Activated T-cell treated with anti-CD3 and anti-CD28 coated beads, Interleukin-2, amount 50 U/mL, for 1 hour (primary cell): ENCODE measurements around the gene UBE3D.
"Not testable (repeated sequence)": the region's sequence is repeated elsewhere in the genome, so short reads cannot be mapped to it uniquely, and the experiment has no call there.

Experiments used
- DNase-seq: peaks from one replicate; pipeline ENCODE4 v3.0.0-alpha.2; 2020

The UBE3D gene

DNA sequence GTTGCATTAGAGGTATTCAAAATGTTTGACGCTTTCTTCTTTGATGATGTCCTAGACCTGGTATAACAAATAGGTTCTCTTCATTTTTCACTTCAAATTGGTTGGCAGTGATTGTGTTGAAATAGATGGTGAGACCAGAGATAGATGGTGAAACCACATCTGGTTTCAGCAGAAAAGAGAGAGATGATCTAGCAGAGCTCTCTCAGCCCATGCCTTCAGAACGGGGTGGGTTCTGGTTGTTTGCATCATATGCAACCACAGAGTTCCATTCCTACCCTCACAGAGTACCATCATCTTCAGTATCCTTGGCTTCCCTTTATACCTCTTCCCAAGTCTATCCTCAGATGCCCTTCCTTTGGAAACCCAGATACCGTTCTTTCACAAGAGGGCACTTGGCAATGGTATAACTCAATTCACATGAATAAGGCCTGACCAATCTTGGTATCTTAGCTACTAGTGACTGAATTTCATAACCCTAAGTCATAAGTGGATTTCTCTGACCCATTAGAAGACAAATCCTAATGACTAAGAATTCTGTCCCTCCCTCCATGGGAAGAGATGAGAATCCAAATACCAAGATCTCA is 93.7 kb downstream of the UBE3D start:
- no peak for DNase-seq

DNA sequence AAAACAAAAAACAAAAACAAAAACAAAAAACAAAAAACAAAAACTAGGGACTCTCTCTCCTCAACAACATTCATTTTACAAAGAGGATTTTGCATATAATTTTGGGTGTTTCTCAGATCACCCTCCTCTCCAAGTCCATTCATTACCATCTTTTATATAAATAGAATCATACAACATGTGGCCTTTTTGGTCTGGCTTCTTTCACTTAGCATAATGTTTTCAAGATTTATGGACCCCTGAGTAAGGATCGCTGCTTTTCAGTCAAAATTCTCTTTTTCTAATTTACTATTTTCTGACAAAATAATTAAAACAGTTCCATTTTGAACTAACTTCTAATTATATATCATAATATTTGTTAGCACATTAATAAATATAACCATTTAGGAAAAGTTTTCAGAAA is 94.8 kb downstream of the UBE3D start:
- no peak for DNase-seq

DNA sequence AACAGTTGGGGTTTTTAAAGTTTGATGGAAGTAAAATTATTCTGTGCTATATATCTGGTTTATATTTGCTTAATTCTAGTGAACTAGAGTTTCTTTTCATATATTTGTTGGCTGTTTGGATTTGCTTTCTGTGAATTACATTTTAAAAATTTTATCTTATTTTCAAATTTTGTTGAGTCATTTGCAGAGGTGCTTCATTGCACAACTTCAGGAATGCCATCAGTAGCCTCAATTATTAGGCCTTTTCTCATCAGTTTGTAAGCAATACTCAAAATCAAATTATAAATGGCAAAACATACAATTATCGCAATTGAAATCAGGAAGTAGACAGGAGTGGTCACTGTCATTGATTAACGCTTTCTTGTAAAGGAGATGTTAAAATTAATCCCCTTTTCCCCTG is 96.9 kb downstream of the UBE3D start:
- no peak for DNase-seq

DNA sequence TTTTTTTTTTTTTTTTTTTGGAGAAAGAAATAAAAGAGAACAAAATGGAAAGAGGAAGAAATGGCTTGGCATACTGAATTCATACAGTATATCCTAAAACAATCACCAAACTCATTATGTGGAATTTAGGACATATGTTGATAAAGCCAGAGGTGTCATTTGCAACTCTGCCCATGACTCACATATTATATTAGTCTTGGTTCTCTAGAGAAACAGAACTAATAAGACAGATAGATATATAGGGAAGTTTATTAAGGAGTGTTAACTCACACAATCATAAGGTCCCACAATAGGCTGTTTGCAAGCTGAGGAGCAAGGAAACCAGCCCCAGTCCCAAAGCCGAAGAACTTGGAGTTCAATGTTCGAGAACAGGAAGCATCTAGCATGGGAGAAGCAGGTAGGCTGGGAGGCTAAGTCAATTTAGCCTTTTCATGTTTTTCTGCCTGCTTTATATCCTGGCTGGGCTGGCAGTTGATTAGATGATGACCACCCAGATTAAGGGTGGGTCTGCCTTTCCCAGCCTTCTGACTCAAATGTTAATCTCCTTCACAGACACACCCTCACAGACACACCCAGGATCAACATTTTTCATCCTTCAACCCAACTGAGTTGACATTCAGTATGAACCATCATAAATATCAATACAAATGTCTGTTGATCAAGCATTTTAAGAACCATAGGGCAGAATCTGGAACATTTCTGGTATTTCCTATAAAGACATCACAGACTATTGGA is 102.3 kb downstream of the UBE3D start:
- DNase-seq: no peak

DNA sequence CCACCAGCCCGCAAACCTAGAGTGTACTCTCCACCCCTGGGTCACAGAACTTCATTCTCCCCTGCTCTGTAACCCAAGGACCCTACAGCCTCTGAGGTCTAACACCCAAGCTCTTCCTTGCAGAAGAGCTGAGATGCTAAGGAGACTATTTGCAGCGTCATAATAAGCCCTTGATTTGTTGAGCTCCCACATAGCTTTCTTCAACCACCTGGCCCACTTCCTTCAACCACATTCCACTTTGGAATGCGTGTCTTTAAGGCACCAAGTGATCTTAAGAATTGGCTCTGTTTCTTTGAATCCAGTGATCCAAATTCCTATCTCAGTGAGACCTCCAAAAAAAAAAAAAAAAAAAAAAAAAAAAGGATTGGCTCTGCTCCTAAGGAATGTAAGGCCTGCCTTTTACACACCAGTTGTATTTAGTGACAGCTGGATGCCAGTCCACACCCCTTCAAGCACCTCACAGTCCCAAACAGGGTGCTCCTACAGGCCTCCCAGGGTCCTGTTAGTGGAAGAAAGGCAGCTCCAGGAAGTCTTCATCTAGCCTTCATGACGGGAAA is 106.2 kb downstream of the UBE3D start:
- DNase-seq: no peak

DNA sequence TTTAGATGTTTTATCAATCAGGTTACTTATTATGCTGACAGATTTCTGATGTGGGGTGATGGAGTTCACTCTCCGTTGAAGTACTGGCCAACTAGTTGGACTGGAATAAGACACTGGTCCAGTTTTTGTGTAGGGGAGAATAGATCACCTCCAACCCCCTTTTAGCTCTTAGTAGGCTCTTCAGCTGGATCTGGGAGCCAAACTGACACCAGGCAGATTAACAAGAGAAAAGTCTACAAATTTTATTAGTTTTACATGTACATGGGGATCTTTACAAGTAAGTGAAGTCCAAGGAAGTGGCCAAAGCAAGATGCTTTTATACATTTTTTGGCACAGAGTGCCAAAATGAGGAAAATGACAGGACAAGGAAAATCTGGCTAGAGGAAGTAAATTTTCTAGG is 107.1 kb downstream of the UBE3D start:
- no peak for DNase-seq

DNA sequence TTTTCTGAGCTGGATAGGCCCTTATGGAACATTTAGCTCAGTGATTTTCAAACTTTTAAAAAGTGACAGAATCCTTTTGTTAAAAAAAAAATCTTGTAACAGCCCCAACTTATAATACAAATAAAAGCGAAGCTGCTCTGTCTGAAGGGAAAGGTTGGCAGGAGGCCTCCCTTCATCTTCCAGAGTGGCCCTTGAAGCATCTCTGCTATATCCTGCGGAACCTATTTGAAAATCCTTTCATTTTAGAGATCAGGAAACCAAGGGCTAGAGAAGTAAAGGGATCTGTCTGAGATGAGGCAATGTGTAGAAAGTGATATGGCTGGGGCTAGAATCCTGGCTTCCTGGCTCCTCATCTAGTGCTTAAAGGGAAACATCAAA is 107.8 kb downstream of the UBE3D start:
- DNase-seq: no peak

DNA sequence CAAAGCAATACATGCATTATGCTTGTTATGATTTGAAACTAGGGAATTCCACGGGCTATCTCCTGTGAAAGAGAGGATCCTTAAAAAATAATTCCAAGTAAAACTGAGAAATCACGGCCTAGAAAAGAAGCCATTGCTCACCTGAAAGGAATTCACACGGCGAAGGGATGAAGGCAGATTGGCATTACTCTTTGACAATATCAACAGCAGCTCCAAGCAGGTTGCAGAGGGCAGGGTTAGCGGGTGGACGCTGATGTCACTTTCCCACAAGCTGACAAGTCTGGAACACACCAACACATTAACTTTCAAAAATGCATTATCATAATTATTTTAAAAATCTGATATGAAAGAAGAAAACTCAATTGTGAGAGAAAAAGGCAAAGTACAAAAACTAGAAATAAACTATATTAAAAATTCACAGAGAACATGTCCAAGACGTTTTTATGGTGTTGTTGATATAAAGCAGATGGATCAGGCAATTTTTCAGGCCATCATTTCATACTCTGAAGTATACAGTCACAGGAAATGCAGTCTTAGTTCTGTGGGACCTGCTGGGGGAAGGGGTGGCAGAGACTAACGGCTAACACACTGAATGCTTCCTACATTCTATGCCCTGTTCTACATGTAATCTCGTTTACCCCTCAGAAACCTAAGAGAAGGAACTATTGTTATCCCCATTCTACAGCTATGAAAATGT is 108.3 kb downstream of the UBE3D start:
- no peak for DNase-seq

DNA sequence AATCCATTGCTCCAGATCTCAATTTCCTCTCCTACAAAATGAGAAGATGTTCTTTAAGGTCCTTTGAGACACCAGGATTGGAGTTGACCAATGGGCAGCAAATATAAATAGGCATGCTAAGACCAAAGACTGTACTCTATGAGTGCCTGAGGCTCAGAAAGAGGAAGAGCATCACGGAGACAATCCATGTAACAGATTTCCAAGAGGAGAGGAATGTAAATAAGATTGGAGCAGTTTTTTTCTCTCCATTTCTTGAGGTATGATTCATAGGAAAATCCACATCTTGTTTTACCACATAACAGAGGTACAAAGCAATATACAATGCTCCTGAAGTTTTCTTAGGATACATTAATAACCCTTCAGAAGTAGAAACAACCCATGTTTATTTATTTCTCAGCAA is 109.8 kb downstream of the UBE3D start:
- DNase-seq: no peak

DNA sequence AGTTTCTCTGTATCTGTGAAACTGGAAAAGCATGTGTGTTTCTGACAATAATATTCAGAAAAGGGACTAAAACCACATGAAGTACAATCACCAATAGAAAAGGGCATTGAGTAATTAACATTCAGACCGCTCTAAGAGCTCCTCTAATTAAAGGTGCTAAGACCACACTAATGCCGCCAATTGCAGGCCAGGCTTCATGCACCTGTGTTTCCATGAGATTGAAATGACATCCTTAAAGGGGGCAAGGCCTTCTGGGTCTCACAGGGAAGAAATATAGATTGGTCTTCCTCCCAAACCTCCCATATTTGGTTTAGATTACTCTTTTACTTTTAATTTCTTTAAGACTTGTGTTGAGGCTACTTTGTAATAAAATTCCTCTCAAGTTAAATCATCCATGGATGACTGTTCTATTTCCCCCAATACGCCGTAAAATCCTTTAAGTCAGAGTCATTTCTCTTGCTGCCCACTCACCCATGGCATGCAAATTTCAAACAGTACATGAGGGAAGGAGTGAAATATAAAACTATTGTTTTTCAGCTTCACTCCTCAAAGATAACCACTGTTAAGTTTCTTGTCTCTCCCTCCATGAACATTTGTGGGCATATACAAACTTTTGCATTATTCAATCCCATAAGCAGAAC is 110.6 kb downstream of the UBE3D start:
- DNase-seq: no peak

DNA sequence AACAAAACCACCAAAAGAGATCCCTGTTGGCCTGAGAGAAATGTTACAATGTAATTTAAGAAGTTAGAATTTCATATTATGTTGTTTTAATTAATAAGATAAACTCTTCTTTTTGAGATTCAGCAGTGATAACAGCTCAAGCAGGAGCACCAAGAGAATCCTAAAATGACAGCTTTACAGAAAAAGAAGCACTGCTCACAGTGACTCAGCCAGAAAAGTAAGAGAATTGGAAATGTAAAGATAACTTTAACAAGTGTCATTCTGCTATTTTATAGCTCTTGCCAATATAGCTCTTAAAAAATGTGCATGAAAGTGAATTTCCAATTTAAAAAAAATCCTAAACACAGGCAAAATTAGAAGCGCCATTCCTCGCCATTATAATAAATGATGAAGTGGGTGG is 111.3 kb downstream of the UBE3D start:
- DNase-seq: no peak

DNA sequence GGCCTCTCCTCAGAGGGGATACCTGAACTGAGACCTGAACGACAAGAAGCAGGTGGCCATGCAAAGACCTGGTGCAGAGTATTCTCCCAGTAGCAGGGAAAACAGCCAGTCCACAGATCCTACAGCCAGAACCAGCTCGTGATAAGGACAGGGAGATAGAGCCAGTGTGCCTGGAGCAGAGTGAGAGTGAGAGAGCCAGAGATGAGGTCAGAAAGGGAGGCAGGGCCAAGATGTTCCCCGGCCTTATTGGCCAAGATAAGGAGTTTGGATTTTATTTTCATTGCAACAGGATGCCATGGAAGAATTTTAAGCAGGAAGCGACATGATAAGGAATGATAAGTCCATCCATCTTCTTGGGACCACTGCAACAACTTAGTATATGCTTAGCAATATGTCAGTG is 111.8 kb downstream of the UBE3D start:
- DNase-seq: no peak

DNA sequence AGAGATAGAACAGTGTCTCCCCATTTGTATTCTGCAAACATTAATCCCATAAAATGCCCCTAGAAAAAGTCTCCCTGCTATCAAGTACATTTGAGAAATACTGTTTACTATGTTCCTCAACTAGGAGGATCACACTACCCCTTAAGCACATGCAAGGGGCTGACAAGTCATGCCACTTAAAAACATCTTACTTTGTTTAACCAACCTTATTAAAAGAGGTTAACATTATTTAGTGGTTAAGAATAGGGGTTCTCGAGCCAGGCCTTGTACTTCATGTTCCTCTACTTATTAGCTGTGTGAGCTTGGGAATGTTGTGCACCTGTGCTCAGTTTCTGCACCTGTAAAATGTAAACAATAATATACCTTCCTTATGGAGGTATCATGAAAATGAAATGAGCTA is 113.7 kb downstream of the UBE3D start:
- no peak for DNase-seq

DNA sequence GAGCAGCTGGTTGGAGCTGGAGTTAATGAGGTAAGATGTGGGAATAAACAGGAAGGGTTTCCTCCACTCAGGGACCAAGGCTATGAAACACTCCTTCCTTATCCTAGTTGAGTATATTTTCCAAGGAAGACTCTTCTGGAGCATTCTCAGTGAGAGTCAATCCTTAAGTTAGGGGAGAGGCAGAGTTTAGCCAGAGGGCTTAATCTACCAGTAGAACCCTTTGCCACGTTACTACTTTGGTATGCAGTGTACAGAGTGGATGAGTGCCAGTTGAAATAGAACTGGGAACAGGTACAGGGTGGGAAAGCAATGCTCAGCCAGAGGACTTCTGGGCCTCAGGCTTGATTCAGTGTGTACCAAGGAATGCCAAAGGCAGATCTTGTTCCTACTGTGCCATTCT is 114.3 kb downstream of the UBE3D start:
- no peak for DNase-seq

DNA sequence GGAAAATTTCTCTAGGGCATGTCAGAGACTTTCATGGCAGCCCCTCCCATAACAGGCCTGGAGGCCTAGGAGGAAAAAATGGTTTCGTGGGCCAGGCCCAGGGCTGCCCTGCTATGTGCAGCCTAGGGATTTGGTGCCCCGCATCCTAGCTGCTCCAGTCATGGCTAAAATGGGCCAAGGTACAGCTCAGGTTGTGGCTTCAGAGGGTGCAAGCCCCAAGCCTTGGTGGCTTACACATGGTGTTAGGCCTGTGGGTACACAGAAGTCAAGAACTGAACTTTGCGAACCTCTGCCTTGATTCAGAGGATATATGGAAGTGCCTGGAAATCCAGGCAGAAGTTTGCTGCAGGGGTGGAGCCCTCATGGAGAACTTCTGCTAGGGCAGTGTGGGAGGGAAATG is 134.7 kb downstream of the UBE3D start:
- not testable (repeated sequence) for DNase-seq

DNA sequence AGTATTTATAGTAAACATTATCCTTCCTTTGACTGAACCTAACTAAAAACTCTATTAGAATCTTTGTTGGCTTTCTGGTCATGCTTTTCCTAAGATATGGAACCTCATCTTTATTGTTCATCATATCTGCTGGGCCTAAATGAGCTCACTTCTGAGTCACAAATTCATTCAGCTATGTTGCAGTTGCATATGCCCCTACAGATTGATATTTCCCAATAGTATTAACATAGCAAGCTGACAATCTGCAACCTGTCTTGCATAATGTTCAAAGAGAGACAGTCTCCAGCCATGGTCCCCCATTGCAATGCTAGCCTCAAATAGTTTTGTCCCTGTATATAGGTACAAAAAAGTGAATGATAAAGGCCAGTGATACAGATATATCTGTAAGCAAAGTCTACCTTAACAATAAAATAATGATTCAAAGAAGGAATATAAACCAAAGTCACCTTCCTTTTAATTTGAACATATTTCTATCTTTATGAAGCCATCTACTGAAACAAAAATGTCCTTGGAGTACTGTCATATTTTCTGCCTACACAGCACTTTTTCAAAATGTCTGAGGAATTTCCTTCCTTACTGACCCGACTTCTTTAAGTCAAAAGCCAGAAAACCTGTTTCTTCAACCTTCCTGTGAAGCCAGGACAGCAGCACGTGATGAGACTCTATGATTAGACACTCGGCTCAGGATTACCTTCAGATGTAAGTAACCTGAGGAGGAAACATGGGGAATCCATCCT is 140.7 kb downstream of the UBE3D start:
- no peak for DNase-seq

DNA sequence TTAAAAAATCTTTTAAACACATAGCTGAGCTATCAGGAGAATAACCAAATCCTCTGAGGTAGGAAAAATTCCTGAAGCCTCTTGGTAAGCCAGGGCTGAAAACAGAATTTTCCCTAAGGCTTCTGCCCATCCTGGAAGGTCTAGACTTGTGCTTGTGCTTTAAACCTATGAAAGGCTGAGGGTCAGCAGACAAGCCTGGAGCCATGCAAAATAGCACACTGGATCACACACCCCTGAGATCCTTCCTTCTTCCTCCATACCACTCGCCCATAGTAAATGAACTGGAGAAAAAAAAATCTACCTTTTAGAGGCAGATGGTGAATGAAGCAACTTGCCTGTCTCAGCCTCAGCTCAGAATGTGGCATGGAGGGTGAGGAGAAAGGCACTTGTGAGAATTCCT is 144.4 kb downstream of the UBE3D start:
- DNase-seq: no peak

DNA sequence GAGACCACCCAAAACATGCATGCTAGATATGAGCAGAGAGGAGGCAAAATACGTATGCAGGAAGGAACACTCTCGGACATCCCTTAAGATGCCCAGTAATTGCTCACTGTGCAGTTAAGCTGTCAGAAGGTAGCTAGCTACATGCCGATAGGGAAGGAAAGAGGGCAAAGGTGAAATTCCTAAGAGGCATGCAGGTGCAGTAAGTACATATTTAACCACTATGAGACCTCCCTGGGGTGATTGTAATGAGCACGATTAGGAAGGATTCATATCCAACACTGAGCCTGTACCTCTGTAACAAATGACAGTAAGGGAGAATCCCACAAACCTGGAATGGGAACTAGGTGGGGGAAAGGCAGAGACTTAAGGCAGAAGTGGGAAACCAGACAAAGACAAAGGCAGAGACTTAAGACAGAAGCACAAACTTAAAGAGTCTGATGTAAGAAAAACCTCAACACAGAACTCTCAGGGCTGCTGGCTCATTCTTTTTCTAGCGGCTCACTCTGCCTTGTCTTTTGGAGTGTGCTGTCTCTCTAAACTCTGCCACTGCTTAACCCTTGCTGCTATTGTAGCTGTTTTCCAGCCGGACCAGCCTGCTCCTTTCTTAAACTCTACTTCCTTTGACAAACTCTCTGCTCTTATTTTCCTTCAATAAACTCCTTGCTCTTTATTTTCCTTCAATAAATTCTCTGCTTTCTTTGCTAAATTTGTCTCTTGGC is 148.1 kb downstream of the UBE3D start:
- no peak for DNase-seq

DNA sequence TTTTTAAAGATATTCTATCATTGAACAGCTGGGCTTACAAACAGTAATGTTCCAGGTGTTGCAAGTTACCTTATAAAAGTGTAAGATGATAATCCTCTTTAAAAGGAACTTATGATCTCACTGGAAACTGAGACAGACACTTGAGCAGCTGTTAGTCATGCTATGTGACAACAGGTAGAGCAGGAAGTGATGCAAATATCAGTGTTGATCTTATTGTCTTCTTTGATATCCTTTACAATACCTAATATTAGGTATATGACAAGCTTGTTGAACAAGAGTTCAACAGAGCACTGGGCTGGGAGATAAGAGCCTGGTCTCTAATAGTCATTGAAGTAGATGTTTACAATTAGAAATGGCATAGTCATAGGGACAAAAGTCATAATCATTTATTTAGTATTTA is 150.0 kb downstream of the UBE3D start:
- DNase-seq: no peak

DNA sequence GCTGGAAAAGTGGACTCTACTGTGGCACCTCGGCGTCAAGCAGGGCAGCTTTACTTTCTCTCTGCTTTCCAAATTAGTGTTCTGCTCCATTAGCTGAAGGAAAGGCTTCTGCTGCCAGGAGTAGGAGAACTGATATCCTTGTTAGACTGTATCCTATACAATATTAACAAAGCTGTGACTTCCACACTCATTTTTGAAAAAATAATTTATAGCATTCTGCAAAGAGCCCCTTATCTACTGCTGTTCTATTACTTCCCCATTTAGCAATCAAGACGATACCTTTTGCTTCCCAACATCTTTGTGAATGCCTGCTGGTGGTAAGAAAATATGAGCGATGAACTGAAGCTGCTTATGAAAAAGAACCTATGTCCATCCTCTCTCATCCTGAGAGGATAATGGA is 151.1 kb downstream of the UBE3D start:
- no peak for DNase-seq

DNA sequence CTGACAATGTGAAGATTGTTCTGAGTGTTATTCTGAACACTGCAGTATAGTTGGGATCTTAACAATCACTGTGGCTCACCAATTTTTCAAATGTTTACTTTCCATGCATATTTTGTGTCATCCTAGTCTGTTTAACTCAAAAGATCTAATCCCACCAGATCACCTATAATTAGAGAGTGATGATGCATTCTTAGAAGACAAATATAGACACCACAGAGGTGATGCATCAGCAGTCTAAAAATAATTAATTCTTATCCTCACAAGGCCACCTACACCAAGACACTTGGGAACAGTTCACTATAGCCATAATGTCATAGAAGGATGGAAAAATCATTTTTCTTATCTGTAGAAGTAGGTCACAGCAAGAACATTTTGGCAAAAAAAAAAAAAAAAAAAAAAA is 154.8 kb downstream of the UBE3D start:
- DNase-seq: no peak

DNA sequence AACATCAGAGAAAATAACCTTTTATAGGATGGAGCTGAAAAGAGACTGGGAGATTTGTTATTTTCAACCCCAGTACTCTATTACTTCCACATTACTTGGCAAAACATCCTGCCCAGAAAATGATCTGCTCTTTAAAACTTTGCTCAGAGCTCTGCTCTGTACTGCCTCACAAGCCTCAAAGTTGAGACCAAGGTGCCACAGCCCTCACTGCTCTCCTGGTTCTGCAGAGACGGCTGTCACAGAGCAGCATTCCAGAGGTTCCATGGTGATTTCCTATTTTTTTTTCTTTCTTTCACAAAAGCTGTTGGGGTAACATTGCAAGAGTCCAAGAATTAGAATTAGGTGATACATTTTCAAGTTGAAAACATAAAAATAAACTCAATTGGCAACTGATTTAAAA is 155.2 kb downstream of the UBE3D start:
- DNase-seq: no peak
